Endothelial cell of umbilical vein (primary cell): ENCODE measurements around the gene COMMD9. TPM values are rescaled to one million over a fixed set of nuclear protein-coding genes. Genes with fewer than 3 reads are reported as not detected.

Experiments
- BruUV-seq: library from RNA; stranded (reverse); fragments of 400-500 nt; replicated peaks from 2 replicates; lab custom pipeline; 2021; lab: Mats Ljungman, UMichigan
- CTCF ChIA-PET: fragments of 300-600, 350-600 bp; sonication (Branson Sonifier 250); formaldehyde crosslinking; loops from one replicate; lab custom pipeline; 2021; ENCODE audit warnings: antibody characterized with exemption, inconsistent platforms; lab: Charles Lee
- POLR2A ChIA-PET: fragments of 300-600, 350-600 bp; sonication (Branson Sonifier 250); formaldehyde crosslinking; loops from one replicate; lab custom pipeline; 2021; ENCODE audit warnings: antibody characterized with exemption, inconsistent platforms; lab: Charles Lee
- DNase-seq: peaks from one replicate; pipeline ENCODE4 v3.0.0-alpha.2; 2011; ENCODE audit warnings: low read depth, low spot score
- FAIRE-seq: peaks from 2 replicates; lab custom pipeline; 2011; peaks lifted over from hg19 to GRCh38; lab: Jason Lieb, UNC
- H2AFZ ChIP-seq: 2 replicates; pipeline ENCODE4 v1.6.0; 2012; ENCODE audit warnings: low read depth, low read length, control low read depth, inconsistent platforms
- H3K27ac ChIP-seq: 2 replicates; pipeline ENCODE4 v1.5.1; 2011; ENCODE audit warnings: low read depth, mild to moderate bottlenecking, control low read depth, low read length, moderate library complexity; ENCODE audit not compliant: insufficient read depth
- H3K27me3 ChIP-seq, 2 experiments: 2 replicates each; pipeline versions ENCODE4 v1.6.0 to v1.6.1; 2011; ENCODE audit warnings: low read length in 2 of 2, mixed read lengths in 1 of 2; ENCODE audit not compliant: control insufficient read depth in 2 of 2, insufficient read depth in 2 of 2
- H3K36me3 ChIP-seq, 2 experiments: 2 replicates in 1 of 2; 3 replicates in 1 of 2; pipeline ENCODE4 v1.5.1; 2011; ENCODE audit warnings: low read length in 2 of 2, mild to moderate bottlenecking in 1 of 2, moderate library complexity in 1 of 2; ENCODE audit not compliant: control insufficient read depth in 2 of 2, insufficient read depth in 2 of 2; ENCODE audit errors: extremely low read depth in 1 of 2
- H3K4me1 ChIP-seq: 3 replicates; pipeline ENCODE4 v1.5.1; 2011; ENCODE audit warnings: mild to moderate bottlenecking, low read length; ENCODE audit not compliant: control insufficient read depth, insufficient read depth; ENCODE audit errors: extremely low read depth
- H3K4me2 ChIP-seq: 2 replicates; pipeline ENCODE4 v1.6.1; 2011; ENCODE audit warnings: low read length, control low read depth, mixed read lengths; ENCODE audit not compliant: insufficient read depth
- H3K4me3 ChIP-seq, 3 experiments: fragments of 200-600 bp in 1 of 3; sonication (generic), shearing (Covaris generic) in 1 of 3; replicated peaks in 1 of 3; 2 replicates each; pipeline ENCODE4 v1.5.1; 2011 to 2016; ENCODE audit warnings: control low read depth in 3 of 3, low read length in 3 of 3, mild to moderate bottlenecking in 2 of 3, inconsistent platforms in 1 of 3, low read depth in 1 of 3, moderate library complexity in 1 of 3; ENCODE audit not compliant: insufficient read depth in 1 of 3
- H3K79me2 ChIP-seq: 2 replicates; pipeline ENCODE4 v1.6.0; 2012; ENCODE audit warnings: low read length, inconsistent platforms; ENCODE audit not compliant: control insufficient read depth, insufficient read depth
- H3K9ac ChIP-seq: replicated peaks from 2 replicates; pipeline ENCODE3; 2011; ENCODE audit warnings: low read length, control low read depth; ENCODE audit not compliant: insufficient read depth; ENCODE audit errors: extremely low read depth
- H3K9me1 ChIP-seq: replicated peaks from 3 replicates; pipeline ENCODE4 v1.6.0; 2011; ENCODE audit warnings: mild to moderate bottlenecking, low read length; ENCODE audit not compliant: control insufficient read depth, insufficient read depth; ENCODE audit errors: extremely low read depth
- H3K9me3 ChIP-seq: replicated peaks from 2 replicates; pipeline ENCODE4 v1.5.1; 2012; ENCODE audit warnings: low read length, inconsistent platforms; ENCODE audit not compliant: control insufficient read depth, insufficient read depth
- H4K20me1 ChIP-seq: replicated peaks from 2 replicates; pipeline ENCODE3; 2011; ENCODE audit warnings: mild to moderate bottlenecking, low read length; ENCODE audit not compliant: control insufficient read depth, insufficient read depth; ENCODE audit errors: extremely low read depth
- EZH2 ChIP-seq: IDR thresholded peaks from 2 replicates; pipeline ENCODE4 v1.6.1; 2012; ENCODE audit warnings: borderline replicate concordance, low read depth, mild to moderate bottlenecking, moderate library complexity, low read length, inconsistent platforms; ENCODE audit not compliant: severe bottlenecking
- FOS ChIP-seq: IDR thresholded peaks from 2 replicates; pipeline ENCODE4 v1.6.1; 2011; ENCODE audit warnings: mild to moderate bottlenecking, low read length, moderate library complexity, borderline replicate concordance; ENCODE audit not compliant: insufficient read depth
- GATA2 ChIP-seq: IDR thresholded peaks from 2 replicates; pipeline ENCODE4 v1.7.0; 2011; ENCODE audit warnings: low read depth, mild to moderate bottlenecking, moderate library complexity, mixed read lengths, low read length; ENCODE audit not compliant: insufficient read length, insufficient read depth
- JUN ChIP-seq: IDR thresholded peaks from 2 replicates; pipeline ENCODE4 v1.6.1; 2011; ENCODE audit warnings: borderline replicate concordance, low read depth; ENCODE audit not compliant: insufficient read length, insufficient read depth
- MYC ChIP-seq: IDR thresholded peaks from one replicate; pipeline ENCODE4 v1.6.1; 2011; ENCODE audit warnings: mild to moderate bottlenecking, low read depth, low read length
- POLR2A ChIP-seq: IDR thresholded peaks from 2 replicates; pipeline ENCODE4 v1.6.1; 2012; ENCODE audit warnings: low read depth, mild to moderate bottlenecking, control low read depth, low read length
- POLR2AphosphoS5 ChIP-seq: IDR thresholded peaks from 2 replicates; pipeline ENCODE4 v1.6.1; 2012; ENCODE audit warnings: low read depth, mild to moderate bottlenecking, control low read depth, low read length, moderate library complexity; ENCODE audit not compliant: insufficient read depth
- dilution Hi-C: fragments of 300-500 bp; cut with MboI; formaldehyde crosslinking; loops from one replicate; pipeline ENCODE4 v1.15.0; 2019; ENCODE audit warnings: low sequenced_read_pairs; ENCODE audit not compliant: extremely low pct_ligation_motif_present
- intact Hi-C: fragments of 100-400 bp; cut with micrococcal nuclease; formaldehyde crosslinking; loops from one replicate; pipeline ENCODE4 v1.10.0; 2022
- polyA plus RNA-seq, 4 experiments: library from polyadenylated mRNA; depleted of rRNA in 3 of 4; stranded (reverse) in 3 of 4; unstranded in 1 of 4; fragments of >200 nt; gene quantifications; 2 replicates each; pipeline versions ENCODE4 v1.2.1 to v1.2.3, GENCODE V29; 2011 to 2012; ENCODE audit warnings: missing spikeins in 1 of 4
- total RNA-seq: library from RNA; stranded (reverse); gene quantifications from 2 replicates; pipeline ENCODE4 v1.2.3, GENCODE V29; 2021
- TF ChIP-seq, protein P1 (sequence below), 2 donors: IDR thresholded peaks; 1 replicate in 1 of 2; 2 replicates in 1 of 2; pipeline ENCODE4 v1.5.1; 2011; ENCODE audit warnings: low read length in 2 of 2, mild to moderate bottlenecking in 2 of 2, moderate library complexity in 2 of 2, control low read depth in 1 of 2, inconsistent platforms in 1 of 2, low read depth in 1 of 2; ENCODE audit not compliant: insufficient read depth in 1 of 2; ENCODE audit errors: extremely low read depth in 1 of 2

Gene COMMD9
- total and polyA plus RNA-seq, 2 donors (not counting 3 experiments of a cell fraction or from before 2014, with no cell fraction given) = 65.1 to 78.9 TPM

- no peak overlapping the region for H3K27ac ChIP-seq
- H4K20me1 ChIP-seq = no peaks in the 10 kb centered on the region
- H3K4me2 ChIP-seq = no peak overlapping the region
- H3K27me3 ChIP-seq = peaks cover 6 to 13% of the 10 kb centered on the region in 2 experiments
- H3K9ac ChIP-seq = no peak overlapping the region
- dilution Hi-C loops = no loop called here
- no peaks in the 10 kb centered on the region for H3K9me1 ChIP-seq
- no peak for FAIRE-seq
- no peak for DNase-seq
- BruUV-seq = no TSS peak
- TF ChIP-seq EZH2 (no peak), MYC (no peak), POLR2AphosphoS5 (no peak), FOS (no peak), POLR2A (no peak), JUN (no peak), GATA2 (no peak)
- TF ChIP-seq, protein P1, sequence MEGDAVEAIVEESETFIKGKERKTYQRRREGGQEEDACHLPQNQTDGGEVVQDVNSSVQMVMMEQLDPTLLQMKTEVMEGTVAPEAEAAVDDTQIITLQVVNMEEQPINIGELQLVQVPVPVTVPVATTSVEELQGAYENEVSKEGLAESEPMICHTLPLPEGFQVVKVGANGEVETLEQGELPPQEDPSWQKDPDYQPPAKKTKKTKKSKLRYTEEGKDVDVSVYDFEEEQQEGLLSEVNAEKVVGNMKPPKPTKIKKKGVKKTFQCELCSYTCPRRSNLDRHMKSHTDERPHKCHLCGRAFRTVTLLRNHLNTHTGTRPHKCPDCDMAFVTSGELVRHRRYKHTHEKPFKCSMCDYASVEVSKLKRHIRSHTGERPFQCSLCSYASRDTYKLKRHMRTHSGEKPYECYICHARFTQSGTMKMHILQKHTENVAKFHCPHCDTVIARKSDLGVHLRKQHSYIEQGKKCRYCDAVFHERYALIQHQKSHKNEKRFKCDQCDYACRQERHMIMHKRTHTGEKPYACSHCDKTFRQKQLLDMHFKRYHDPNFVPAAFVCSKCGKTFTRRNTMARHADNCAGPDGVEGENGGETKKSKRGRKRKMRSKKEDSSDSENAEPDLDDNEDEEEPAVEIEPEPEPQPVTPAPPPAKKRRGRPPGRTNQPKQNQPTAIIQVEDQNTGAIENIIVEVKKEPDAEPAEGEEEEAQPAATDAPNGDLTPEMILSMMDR (IDR thresholded peaks at IDR 0.05; ENCODE audit: extremely low read depth in 1 of 2, insufficient read depth in 1 of 2, low read depth in 1 of 2, low read length in 2 of 2) = no peak
- intact Hi-C loops = no loop called here
- H3K79me2 ChIP-seq = no peaks in the 10 kb centered on the region
- H3K4me3 ChIP-seq = no peak overlapping the region
- H3K36me3 ChIP-seq = no peaks in the 10 kb centered on the region
- no peaks in the 10 kb centered on the region for H3K4me1 ChIP-seq
- no peaks in the 10 kb centered on the region for H3K9me3 ChIP-seq
- ChIA-PET POLR2A (no interaction called here), CTCF (interaction anchor here (1.3 to 3.2 kb wide), 7 partner anchors 10 to 561 kb away, joined by 3 to 28 read pairs (median 5); no protein-coding TSS in a partner anchor)
- no peak overlapping the region for H2AFZ ChIP-seq
These were observed 40.8 kb downstream of the COMMD9 start for GRCh38 chr11:36248436-36248835.
